Measurements from ENCODE around the gene TMEM147. TPM values are rescaled to one million over a fixed set of nuclear protein-coding genes. Genes with fewer than 3 reads are reported as not detected.

TMEM147 gene
- 100 to 1,000 TPM; 117 to 184 (median 151) TPM for polyA plus RNA-seq

- Mint-ChIP-seq H3K4me3 (peak within 1 kb of the TSS; percentile 89 to 91 (median 90)), H3K27ac (peak within 1 kb of the TSS; percentile 86 to 97 (median 94)), H3K4me1 (peaks cover 24 to 28% of the 10 kb centered on the region in 2 donors), H3K27me3 (ENCODE audit: low read depth in 3 of 3) (peaks cover 4 to 10% (median 10%) of the 10 kb centered on the region in 3 donors), H3K9me3 (no peaks in the 10 kb centered on the region), H3K36me3 (peaks cover 0 to 9% (median 0%) of the 10 kb centered on the region in 3 donors)
- peak; percentile 81 to 83 (median 83) for DNase-seq
Observed at GRCh38 chr19:35545001-35545854, at the start of gene TMEM147. Gene TMEM147, plus strand, starts transcription at chr19:35545626. Its CDS starts 114 bp downstream, at chr19:35545740.

GRCh38 chr19:35497406-35497805, 48.0 kb upstream of the TMEM147 start:
- Mint-ChIP-seq H3K4me3 (no peak overlapping the region), H3K4me1 (peaks cover 7% of the 10 kb centered on the region in 2 donors), H3K9me3 (no peaks in the 10 kb centered on the region), H3K27me3 (ENCODE audit: low read depth in 3 of 3) (peaks cover 0 to 3% (median 2%) of the 10 kb centered on the region in 3 donors), H3K36me3 (no peaks in the 10 kb centered on the region), H3K27ac (no peak overlapping the region)
- no peak for DNase-seq

- Mint-ChIP-seq H3K36me3 (no peaks in the 10 kb centered on the region), H3K27me3 (ENCODE audit: low read depth in 3 of 3) (peaks cover 0 to 3% (median 2%) of the 10 kb centered on the region in 3 donors), H3K4me3 (no peak overlapping the region), H3K4me1 (peaks cover 7% of the 10 kb centered on the region in 2 donors), H3K27ac (no peak overlapping the region), H3K9me3 (no peaks in the 10 kb centered on the region)
- no peak for DNase-seq
Observed at GRCh38 chr19:35498220-35498619, 47.2 kb upstream of the TMEM147 start.

- Mint-ChIP-seq H3K9me3 (no peaks in the 10 kb centered on the region), H3K27ac (peak overlapping the region in 1 of 6 donors; percentile 28), H3K36me3 (no peaks in the 10 kb centered on the region), H3K27me3 (ENCODE audit: low read depth in 3 of 3) (peaks cover 0 to 5% (median 3%) of the 10 kb centered on the region in 3 donors), H3K4me1 (peaks cover 7% of the 10 kb centered on the region in 2 donors), H3K4me3 (no peak overlapping the region)
- no peak for DNase-seq
Observed at GRCh38 chr19:35498984-35499527, 46.4 kb upstream of the TMEM147 start.

- Mint-ChIP-seq H3K36me3 (no peaks in the 10 kb centered on the region), H3K4me1 (peaks cover 0 to under 1% of the 10 kb centered on the region in 2 donors), H3K27me3 (ENCODE audit: low read depth in 3 of 3) (peaks cover 0 to 7% (median 3%) of the 10 kb centered on the region in 3 donors), H3K27ac (no peak overlapping the region), H3K9me3 (no peaks in the 10 kb centered on the region), H3K4me3 (no peak overlapping the region)
- no peak for DNase-seq
Observed at GRCh38 chr19:35500611-35501010, 44.8 kb upstream of the TMEM147 start.

GRCh38 chr19:35501684-35502083, 43.7 kb upstream of the TMEM147 start:
- no peak for DNase-seq
- Mint-ChIP-seq H3K9me3 (no peaks in the 10 kb centered on the region), H3K27ac (no peak overlapping the region), H3K4me1 (no peaks in the 10 kb centered on the region), H3K4me3 (no peak overlapping the region), H3K36me3 (peaks cover 0 to 6% (median 0%) of the 10 kb centered on the region in 3 donors), H3K27me3 (ENCODE audit: low read depth in 3 of 3) (peaks cover 0 to 7% (median 5%) of the 10 kb centered on the region in 3 donors)

- Mint-ChIP-seq H3K4me1 (no peaks in the 10 kb centered on the region), H3K4me3 (no peak overlapping the region), H3K36me3 (peaks cover 0 to 6% (median 0%) of the 10 kb centered on the region in 3 donors), H3K27me3 (ENCODE audit: low read depth in 3 of 3) (peaks cover 0 to 7% (median 5%) of the 10 kb centered on the region in 3 donors), H3K9me3 (no peaks in the 10 kb centered on the region), H3K27ac (no peak overlapping the region)
- DNase-seq: no peak
Observed at GRCh38 chr19:35502751-35503150, 42.7 kb upstream of the TMEM147 start.

GRCh38 chr19:35506011-35506410, 39.4 kb upstream of the TMEM147 start:
- Mint-ChIP-seq H3K27me3 (ENCODE audit: low read depth in 3 of 3) (peaks cover 1 to 6% (median 6%) of the 10 kb centered on the region in 3 donors), H3K27ac (peak overlapping the region in 1 of 6 donors; percentile 24), H3K4me3 (no peak overlapping the region)

GRCh38 chr19:35507561-35507960, 37.9 kb upstream of the TMEM147 start:
- DNase-seq: no peak
- H3K36me3 Mint-ChIP-seq: peaks cover 0 to 6% (median 0%) of the 10 kb centered on the region in 3 donors
- H3K27me3 Mint-ChIP-seq (ENCODE audit: low read depth in 3 of 3): peaks cover 1 to 6% (median 6%) of the 10 kb centered on the region in 3 donors
- H3K27ac Mint-ChIP-seq: no peak overlapping the region
- H3K4me3 Mint-ChIP-seq: no peak overlapping the region
- no peaks in the 10 kb centered on the region for H3K9me3 Mint-ChIP-seq
- H3K4me1 Mint-ChIP-seq: peaks cover 22 to 28% of the 10 kb centered on the region in 2 donors

More at GRCh38 chr19:35506011-35506410, 39.4 kb upstream of the TMEM147 start:
- Mint-ChIP-seq H3K9me3 (no peaks in the 10 kb centered on the region), H3K36me3 (peaks cover 0 to 6% (median 0%) of the 10 kb centered on the region in 3 donors), H3K4me1 (peaks cover 22 to 28% of the 10 kb centered on the region in 2 donors)
- no peak for DNase-seq

- Mint-ChIP-seq H3K27me3 (ENCODE audit: low read depth in 3 of 3) (peaks cover 1 to 6% (median 6%) of the 10 kb centered on the region in 3 donors), H3K27ac (peak overlapping the region in 5 of 6 donors; percentile 8 to 33 (median 18)), H3K36me3 (peaks cover 0 to 6% (median 0%) of the 10 kb centered on the region in 3 donors)
Observed at GRCh38 chr19:35508129-35508528, 37.3 kb upstream of the TMEM147 start.

GRCh38 chr19:35509018-35509652, 36.3 kb upstream of the TMEM147 start:
- peaks cover 0 to 6% (median 0%) of the 10 kb centered on the region in 3 donors for H3K36me3 Mint-ChIP-seq
- H3K9me3 Mint-ChIP-seq: no peaks in the 10 kb centered on the region
- H3K27me3 Mint-ChIP-seq (ENCODE audit: low read depth in 3 of 3): peaks cover 1 to 8% (median 4%) of the 10 kb centered on the region in 3 donors
- peak; percentile 59 to 66 (median 59) for DNase-seq
- peak overlapping the region; percentile 6 to 85 (median 66) for H3K27ac Mint-ChIP-seq
- peak overlapping the region; percentile 69 to 87 (median 84) for H3K4me3 Mint-ChIP-seq
- H3K4me1 Mint-ChIP-seq: peaks cover 22 to 28% of the 10 kb centered on the region in 2 donors

More at GRCh38 chr19:35508129-35508528, 37.3 kb upstream of the TMEM147 start:
- H3K4me3 Mint-ChIP-seq: peak overlapping the region in 3 of 5 donors; percentile 25 to 41 (median 40)
- H3K4me1 Mint-ChIP-seq: peaks cover 22 to 28% of the 10 kb centered on the region in 2 donors
- no peak for DNase-seq
- no peaks in the 10 kb centered on the region for H3K9me3 Mint-ChIP-seq

GRCh38 chr19:35509861-35510625, 35.4 kb upstream of the TMEM147 start:
- peak overlapping the region; percentile 30 to 85 (median 66) for H3K27ac Mint-ChIP-seq

GRCh38 chr19:35510626-35510964, 34.8 kb upstream of the TMEM147 start:
- Mint-ChIP-seq H3K27me3 (ENCODE audit: low read depth in 3 of 3) (peaks cover 4 to 6% (median 5%) of the 10 kb centered on the region in 3 donors), H3K9me3 (no peaks in the 10 kb centered on the region), H3K4me1 (peaks cover 22 to 28% of the 10 kb centered on the region in 2 donors), H3K36me3 (peaks cover 0 to 6% (median 0%) of the 10 kb centered on the region in 3 donors), H3K4me3 (peak overlapping the region in 4 of 5 donors; percentile 69 to 86 (median 80)), H3K27ac (peak overlapping the region in 3 of 6 donors; percentile 48 to 85 (median 78))
- DNase-seq: no peak

More at GRCh38 chr19:35509861-35510625, 35.4 kb upstream of the TMEM147 start:
- H3K36me3 Mint-ChIP-seq: peaks cover 0 to 6% (median 0%) of the 10 kb centered on the region in 3 donors
- H3K4me1 Mint-ChIP-seq: peaks cover 22 to 28% of the 10 kb centered on the region in 2 donors
- DNase-seq: peak; percentile 67 to 70 (median 68)
- H3K27me3 Mint-ChIP-seq (ENCODE audit: low read depth in 3 of 3): peaks cover 1 to 8% (median 7%) of the 10 kb centered on the region in 3 donors
- no peaks in the 10 kb centered on the region for H3K9me3 Mint-ChIP-seq
- H3K4me3 Mint-ChIP-seq: peak overlapping the region; percentile 69 to 87 (median 84)
